SKM-1 treated with dmso at 0.1 percent for 144 hours (cell line): ENCODE measurements around the gene TSHR.
"Not testable (repeated sequence)": the region's sequence is repeated elsewhere in the genome, so short reads cannot be mapped to it uniquely, and the experiment has no call there.

Source experiments
- DNase-seq: peaks from one replicate; lab custom pipeline; 2025; ENCODE audit not compliant: unreplicated experiment; lab: John Stamatoyannopoulos, UW

Gene TSHR

GRCh38 chr14:80948291-80948690, 7.1 kb upstream of the TSHR start:
- DNase-seq: no peak

GRCh38 chr14:80951491-80951890, 3.9 kb upstream of the TSHR start:
- DNase-seq: no peak

DNA sequence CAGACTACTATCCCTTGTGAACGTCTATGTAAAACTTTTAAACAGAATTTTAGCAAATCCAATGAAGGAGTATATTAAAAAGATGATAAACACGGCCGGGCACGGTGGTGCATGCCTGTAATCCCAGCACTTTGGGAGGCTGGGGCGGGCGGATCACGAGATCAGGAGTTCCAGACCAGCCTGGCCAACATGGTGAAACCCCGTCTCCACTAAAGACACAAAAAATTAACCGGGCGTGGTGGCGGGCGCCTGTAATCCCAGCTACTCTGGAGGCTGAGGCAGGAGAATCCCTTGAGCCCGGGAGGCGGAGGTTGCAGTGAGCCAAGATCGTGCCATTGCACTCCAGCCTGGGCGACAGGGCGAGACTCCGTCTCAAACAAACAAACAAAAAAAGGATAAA, 2.2 kb upstream of the TSHR start:
- not testable (repeated sequence) for DNase-seq

- DNase-seq: peak; percentile 29
Measured at GRCh38 chr14:80954687-80955299, 628 bp upstream of the TSHR start.

- DNase-seq: no peak
Measured at GRCh38 chr14:80956102-80956501, 681 bp downstream of the TSHR start.

DNA sequence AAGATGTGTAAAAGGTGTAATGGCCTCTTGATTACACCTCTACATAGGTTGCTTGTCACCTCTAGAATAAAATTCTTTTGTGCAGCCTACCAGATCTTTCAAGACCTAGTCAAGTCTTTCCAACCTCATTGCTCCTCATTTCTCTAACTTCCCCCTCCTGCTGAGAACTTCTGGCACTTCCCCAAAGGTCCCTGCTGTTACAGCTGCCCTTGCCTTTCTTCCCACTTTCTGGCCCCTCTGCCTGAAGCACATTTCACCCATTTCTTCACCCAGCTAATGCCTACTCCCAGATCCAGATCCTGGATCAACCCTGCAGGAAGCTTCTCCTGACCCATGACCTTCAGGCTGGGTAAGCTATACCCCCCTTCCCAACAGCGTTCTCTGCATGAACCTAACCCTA, 1.5 kb downstream of the TSHR start:
- peak; percentile 11 for DNase-seq

DNA sequence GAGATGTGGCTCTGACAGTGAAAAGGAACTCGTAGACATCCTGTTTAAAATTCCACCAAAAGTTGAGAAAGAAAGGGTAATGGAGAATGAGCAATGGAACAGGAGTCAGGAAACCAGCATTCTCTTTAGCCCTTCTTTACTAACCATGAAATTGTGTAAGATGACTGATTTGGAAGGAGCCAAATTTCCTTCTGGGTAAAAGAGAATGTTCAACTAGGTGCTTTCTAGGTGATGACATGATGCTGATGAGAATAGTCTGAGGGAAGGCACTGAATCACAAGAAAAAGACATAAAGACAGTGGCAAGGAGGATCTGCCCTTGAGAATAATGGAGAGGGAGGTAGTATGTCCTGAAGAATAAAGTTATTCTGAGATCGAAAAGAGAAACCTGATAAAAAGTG, 2.2 kb downstream of the TSHR start:
- DNase-seq: no peak

- no peak for DNase-seq
Measured at GRCh38 chr14:80958226-80958625, 2.8 kb downstream of the TSHR start.

- no peak for DNase-seq
Measured at GRCh38 chr14:80958939-80959338, 3.5 kb downstream of the TSHR start.

GRCh38 chr14:80959496-80959895, 4.1 kb downstream of the TSHR start:
- no peak for DNase-seq

DNA sequence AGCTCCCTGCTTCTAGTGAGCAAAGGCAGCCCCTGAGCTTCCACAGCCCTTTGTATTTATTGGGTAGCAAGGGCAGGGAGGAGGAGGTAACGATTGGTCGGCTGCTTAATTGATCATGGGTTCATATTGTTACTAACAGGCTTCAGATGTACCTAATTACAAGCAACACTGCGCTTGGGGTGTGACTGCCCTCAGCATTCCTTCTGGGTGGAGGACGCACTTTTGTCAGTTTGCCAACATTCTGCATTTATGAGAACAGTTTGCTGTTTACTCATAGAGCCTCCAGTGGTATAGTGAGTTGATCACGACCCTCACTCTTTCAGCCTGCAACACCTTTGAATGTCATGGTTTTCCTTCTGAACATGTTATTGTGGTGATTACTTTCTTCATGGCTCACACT, 9.6 kb downstream of the TSHR start:
- DNase-seq: no peak

GRCh38 chr14:80973931-80974641, 18.7 kb downstream of the TSHR start:
- no peak for DNase-seq

DNA sequence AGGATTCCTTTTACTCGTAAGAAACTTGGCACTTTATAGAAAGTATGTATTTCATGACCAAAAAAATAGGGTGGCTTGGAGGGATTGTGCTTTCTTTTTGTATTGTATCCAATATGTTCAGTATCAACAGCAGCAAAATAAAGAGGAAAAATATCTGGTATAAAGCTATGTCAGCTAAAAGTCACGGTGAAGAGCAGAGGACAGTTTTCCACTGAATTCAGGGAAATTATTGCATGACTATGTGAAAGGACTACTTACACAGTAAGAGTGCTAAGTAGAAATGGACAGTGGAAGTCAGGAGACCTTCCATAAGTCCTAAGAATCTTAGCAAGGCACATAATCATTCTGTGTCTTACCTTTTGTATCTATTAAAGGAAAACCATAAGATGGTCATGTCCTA, 19.3 kb downstream of the TSHR start:
- no peak for DNase-seq

DNA sequence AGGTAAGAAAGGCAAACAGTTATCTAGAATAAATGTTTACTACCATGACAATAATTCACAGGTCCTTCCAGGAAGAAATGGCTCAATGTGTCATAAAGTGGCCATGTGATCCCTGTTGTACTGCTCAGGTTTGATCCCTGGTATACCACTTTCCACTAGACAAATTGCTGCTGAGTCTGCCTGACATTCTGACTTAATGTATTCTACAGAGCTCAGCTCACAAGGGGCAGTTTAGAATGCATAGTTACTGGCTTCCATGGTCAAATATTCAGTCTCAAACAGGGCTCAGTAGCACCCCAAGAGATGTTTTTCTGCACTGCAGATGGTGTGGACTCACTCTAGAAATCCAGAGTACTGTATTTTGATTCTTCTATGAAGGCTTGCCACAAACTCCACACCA, 21.8 kb downstream of the TSHR start:
- DNase-seq: no peak

GRCh38 chr14:80978403-80978802, 23.0 kb downstream of the TSHR start:
- no peak for DNase-seq

- no peak for DNase-seq
Measured at GRCh38 chr14:80979951-80980350, 24.5 kb downstream of the TSHR start.

GRCh38 chr14:80981156-80981555, 25.7 kb downstream of the TSHR start:
- DNase-seq: no peak

DNA sequence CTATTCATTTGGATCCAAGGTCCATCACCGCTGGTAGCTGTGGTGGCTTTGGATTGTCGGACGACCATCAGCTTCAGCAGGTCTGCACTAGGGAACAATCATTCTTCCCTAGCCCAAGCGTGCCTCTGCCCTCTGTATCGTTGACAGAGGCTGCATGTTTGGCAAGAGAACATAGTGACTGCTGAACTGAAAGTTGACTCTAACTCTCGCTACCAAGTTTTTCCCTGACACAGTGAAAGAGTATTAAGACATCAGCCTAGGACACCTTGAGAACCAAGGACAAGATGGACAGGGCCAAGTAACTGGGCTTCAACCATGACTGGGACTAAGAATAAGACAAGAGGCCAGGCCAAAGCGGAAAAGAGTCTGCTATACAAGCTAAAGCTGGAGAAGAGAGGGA, 26.3 kb downstream of the TSHR start:
- DNase-seq: no peak

GRCh38 chr14:80982711-80983110, 27.3 kb downstream of the TSHR start:
- no peak for DNase-seq

DNA sequence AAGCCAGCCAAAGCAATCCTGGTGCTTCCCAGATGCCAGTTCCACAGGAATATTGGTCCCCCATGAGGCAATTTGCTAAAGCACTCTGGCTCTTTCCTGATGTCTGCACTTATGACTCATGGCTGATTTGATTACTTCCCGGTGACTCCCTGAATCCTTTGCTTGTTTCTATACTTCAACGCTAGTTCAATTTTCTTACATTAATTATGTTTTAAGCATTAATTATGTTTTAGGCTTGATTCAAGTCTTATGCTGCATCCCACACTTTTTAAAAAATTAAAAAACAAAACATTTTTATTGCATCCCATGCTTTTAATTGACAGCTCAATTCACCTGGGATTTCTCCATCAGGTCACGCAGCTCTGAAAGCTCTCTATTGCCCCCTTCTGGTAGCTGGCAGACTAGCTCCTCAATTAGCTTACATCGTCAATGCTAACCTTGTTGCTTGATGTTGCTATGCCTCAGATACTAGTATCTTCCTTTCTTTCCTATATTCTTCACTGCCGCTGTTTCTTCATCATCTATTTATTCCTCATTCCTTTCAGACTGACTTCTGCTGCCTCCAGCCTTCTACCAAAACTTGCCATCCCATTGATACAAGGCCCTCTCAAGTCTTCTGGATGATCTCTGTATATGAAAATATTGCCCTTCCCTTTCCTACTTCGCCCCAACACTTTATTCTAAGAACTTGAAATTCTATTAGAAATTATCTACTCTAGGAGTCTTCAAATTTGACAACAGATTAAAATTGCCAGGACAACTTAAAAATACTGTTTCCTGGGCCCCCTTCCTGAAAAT, 32.0 kb downstream of the TSHR start:
- DNase-seq: peak; percentile 11

DNA sequence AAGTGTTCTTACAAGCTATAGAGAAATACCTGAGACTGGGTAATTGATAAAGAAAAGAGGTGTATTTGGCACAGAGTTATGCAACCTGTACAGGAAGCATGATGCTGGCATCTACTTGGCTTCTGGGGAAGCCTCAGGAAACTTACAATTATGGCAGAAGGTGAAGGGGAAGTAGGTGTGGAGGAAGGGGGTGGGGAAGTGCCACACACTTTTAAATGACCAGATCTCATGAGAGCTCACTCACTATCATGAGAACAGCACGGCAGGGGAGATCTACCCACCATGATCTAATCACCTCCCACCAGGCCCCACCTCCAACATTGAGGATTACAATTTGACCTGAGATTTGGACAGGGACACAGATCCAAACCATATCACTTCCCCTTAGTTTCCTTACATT, 32.8 kb downstream of the TSHR start:
- DNase-seq: no peak

- DNase-seq: no peak
Measured at GRCh38 chr14:80988735-80989429, 33.5 kb downstream of the TSHR start.
